ENCODE measurements around the gene EIF2B2.

- TF ChIP-seq CTCF (conservative IDR thresholded peaks at IDR 0.05; ENCODE audit: low read length) (no peak), EZH2phosphoT487 (IDR thresholded peaks at IDR 0.05; ENCODE audit: borderline replicate concordance) (no peak)
These were observed 51.7 kb downstream of the EIF2B2 start for GRCh38 chr14:75054421-75054820.
